ENCODE results near the gene TANC1.

Gene TANC1

DNA sequence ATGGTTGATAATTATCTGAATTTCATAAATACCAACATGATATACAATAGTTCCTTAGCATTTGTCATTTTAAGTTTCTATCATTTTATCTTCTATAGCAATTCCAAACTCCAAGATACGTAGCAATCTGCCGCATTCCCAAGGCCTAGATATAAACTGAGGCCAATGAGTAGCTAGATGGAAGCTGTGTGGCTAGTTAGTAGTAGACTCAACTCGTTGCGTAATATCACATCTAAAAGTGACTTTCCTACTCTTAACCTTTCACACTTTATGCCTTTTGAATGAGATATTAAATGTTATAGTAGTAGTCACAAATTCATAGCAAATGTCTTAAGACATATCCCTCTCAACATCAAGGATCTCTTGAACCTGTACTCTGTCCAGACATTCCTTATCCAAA lies 284.5 kb downstream of the TANC1 start:
- no peaks in the 10 kb centered on the region for H3K27me3 ChIP-seq (ENCODE audit: insufficient read depth, low read length, poor library complexity, severe bottlenecking)
- H3K9ac ChIP-seq (ENCODE audit: low read depth, low read length, poor library complexity, severe bottlenecking) = no peak overlapping the region
- H3K9me3 ChIP-seq (ENCODE audit: insufficient read depth, low read depth, low read length) = no peaks in the 10 kb centered on the region

DNA sequence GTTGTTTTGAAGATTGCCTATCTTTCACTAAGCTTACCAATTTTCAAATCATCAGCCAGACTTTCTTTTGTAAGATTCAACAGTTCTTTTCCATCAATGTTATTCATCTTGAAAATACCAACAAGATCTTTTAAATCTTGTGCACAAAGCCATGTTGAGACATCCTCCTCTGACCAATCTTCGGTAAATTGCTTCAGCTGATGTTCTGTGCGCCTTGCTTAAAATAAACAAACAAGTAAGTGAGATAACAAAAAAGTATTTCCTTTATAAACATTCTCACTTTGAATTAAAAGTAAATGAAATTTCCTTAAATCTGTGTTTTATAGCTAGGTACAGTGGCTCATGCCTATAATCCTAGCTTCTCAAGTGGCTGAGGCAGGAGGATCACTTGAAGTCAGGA lies 287.7 kb downstream of the TANC1 start:
- Histone ChIP-seq H3K27me3 (ENCODE audit: insufficient read depth, low read length, poor library complexity, severe bottlenecking) (no peaks in the 10 kb centered on the region), H4K20me1 (ENCODE audit: insufficient read depth, low read length, poor library complexity, severe bottlenecking) (no peaks in the 10 kb centered on the region)

More for the DNA sequence above, 284.5 kb downstream of the TANC1 start:
- Histone ChIP-seq H3K9me2 (replicated peaks; ENCODE audit: low read depth, low read length) (no peaks in the 10 kb centered on the region), H3K79me2 (ENCODE audit: insufficient read depth, low read length) (no peaks in the 10 kb centered on the region), H3K4me3 (ENCODE audit: low read length, poor library complexity, severe bottlenecking) (no peak overlapping the region), H2AFZ (ENCODE audit: low read length) (no peak overlapping the region), H3K36me3 (ENCODE audit: insufficient read depth, low read length) (peaks cover 26% of the 10 kb centered on the region), H3K4me2 (ENCODE audit: low read depth, low read length, poor library complexity, severe bottlenecking) (no peak overlapping the region), H4K20me1 (ENCODE audit: insufficient read depth, low read length, poor library complexity, severe bottlenecking) (no peaks in the 10 kb centered on the region), H3K4me1 (ENCODE audit: insufficient read depth, low read length, poor library complexity, severe bottlenecking) (peaks cover 26% of the 10 kb centered on the region), H3F3A (ENCODE audit: low read depth) (no peaks in the 10 kb centered on the region)
- TF ChIP-seq, protein P1, sequence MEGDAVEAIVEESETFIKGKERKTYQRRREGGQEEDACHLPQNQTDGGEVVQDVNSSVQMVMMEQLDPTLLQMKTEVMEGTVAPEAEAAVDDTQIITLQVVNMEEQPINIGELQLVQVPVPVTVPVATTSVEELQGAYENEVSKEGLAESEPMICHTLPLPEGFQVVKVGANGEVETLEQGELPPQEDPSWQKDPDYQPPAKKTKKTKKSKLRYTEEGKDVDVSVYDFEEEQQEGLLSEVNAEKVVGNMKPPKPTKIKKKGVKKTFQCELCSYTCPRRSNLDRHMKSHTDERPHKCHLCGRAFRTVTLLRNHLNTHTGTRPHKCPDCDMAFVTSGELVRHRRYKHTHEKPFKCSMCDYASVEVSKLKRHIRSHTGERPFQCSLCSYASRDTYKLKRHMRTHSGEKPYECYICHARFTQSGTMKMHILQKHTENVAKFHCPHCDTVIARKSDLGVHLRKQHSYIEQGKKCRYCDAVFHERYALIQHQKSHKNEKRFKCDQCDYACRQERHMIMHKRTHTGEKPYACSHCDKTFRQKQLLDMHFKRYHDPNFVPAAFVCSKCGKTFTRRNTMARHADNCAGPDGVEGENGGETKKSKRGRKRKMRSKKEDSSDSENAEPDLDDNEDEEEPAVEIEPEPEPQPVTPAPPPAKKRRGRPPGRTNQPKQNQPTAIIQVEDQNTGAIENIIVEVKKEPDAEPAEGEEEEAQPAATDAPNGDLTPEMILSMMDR (conservative IDR thresholded peaks at IDR 0.05; ENCODE audit: low read length) = no peak
- TF ChIP-seq EZH2phosphoT487 (IDR thresholded peaks at IDR 0.05; ENCODE audit: borderline replicate concordance) = no peak

DNA sequence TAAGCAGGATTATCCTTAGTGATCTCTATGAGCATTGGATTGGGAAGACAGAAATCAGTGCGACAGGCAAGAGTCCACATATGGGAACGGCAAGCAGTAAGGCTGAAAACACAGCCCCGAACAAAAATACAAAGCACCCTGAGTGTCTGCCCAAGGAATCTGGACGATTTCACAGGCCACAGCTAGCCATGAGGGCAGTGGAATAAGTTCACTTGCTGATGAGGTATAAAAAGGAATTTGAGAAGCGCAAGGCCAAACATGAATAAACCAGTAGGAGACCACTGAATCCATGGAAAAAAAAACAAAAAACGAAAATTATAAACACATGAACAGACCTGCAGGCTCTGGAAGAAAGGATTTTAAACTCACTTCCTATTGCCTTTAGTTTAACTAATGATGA lies 293.8 kb downstream of the TANC1 start:
- no peaks in the 10 kb centered on the region for H4K20me1 ChIP-seq (ENCODE audit: insufficient read depth, low read length, poor library complexity, severe bottlenecking)
- no peak overlapping the region for H3K4me2 ChIP-seq (ENCODE audit: low read depth, low read length, poor library complexity, severe bottlenecking)
- no peaks in the 10 kb centered on the region for H3K9me3 ChIP-seq (ENCODE audit: insufficient read depth, low read depth, low read length)
- peaks cover 21% of the 10 kb centered on the region; the same call in 1 of the 2 replicates for H3K36me3 ChIP-seq (ENCODE audit: insufficient read depth, low read length)
- no peaks in the 10 kb centered on the region for H3K27me3 ChIP-seq (ENCODE audit: insufficient read depth, low read length, poor library complexity, severe bottlenecking)
- no peak overlapping the region for H3K9ac ChIP-seq (ENCODE audit: low read depth, low read length, poor library complexity, severe bottlenecking)
- H3K9me2 ChIP-seq (replicated peaks; ENCODE audit: low read depth, low read length) = no peaks in the 10 kb centered on the region
- H3K79me2 ChIP-seq (ENCODE audit: insufficient read depth, low read length) = no peaks in the 10 kb centered on the region; the same call in none of the 2 replicates
- no peak overlapping the region for H3K4me3 ChIP-seq (ENCODE audit: low read length, poor library complexity, severe bottlenecking)
- no peaks in the 10 kb centered on the region for H3F3A ChIP-seq (ENCODE audit: low read depth)
- H3K4me1 ChIP-seq (ENCODE audit: insufficient read depth, low read length, poor library complexity, severe bottlenecking) = peaks cover 7% of the 10 kb centered on the region
- no peak overlapping the region for H2AFZ ChIP-seq (ENCODE audit: low read length)
- TF ChIP-seq EZH2phosphoT487 (IDR thresholded peaks at IDR 0.05; ENCODE audit: borderline replicate concordance) = no peak
- TF ChIP-seq, protein P1 (conservative IDR thresholded peaks at IDR 0.05; ENCODE audit: low read length) = no peak

More for the DNA sequence above, 287.7 kb downstream of the TANC1 start:
- H3K9me3 ChIP-seq (ENCODE audit: insufficient read depth, low read depth, low read length) = no peaks in the 10 kb centered on the region
- H3K36me3 ChIP-seq (ENCODE audit: insufficient read depth, low read length) = peaks cover 37% of the 10 kb centered on the region
- H3K9ac ChIP-seq (ENCODE audit: low read depth, low read length, poor library complexity, severe bottlenecking) = no peak overlapping the region
- H3K79me2 ChIP-seq (ENCODE audit: insufficient read depth, low read length) = no peaks in the 10 kb centered on the region; the same call in 1 of the 2 replicates
- H3F3A ChIP-seq (ENCODE audit: low read depth) = no peaks in the 10 kb centered on the region
- H3K9me2 ChIP-seq (replicated peaks; ENCODE audit: low read depth, low read length) = no peaks in the 10 kb centered on the region
- no peak overlapping the region for H2AFZ ChIP-seq (ENCODE audit: low read length)
- no peaks in the 10 kb centered on the region for H3K4me1 ChIP-seq (ENCODE audit: insufficient read depth, low read length, poor library complexity, severe bottlenecking)
- no peak overlapping the region for H3K4me2 ChIP-seq (ENCODE audit: low read depth, low read length, poor library complexity, severe bottlenecking)
- no peak for TF ChIP-seq EZH2phosphoT487 (IDR thresholded peaks at IDR 0.05; ENCODE audit: borderline replicate concordance)
- TF ChIP-seq, protein P1 (conservative IDR thresholded peaks at IDR 0.05; ENCODE audit: low read length) = no peak
- H3K4me3 ChIP-seq (ENCODE audit: low read length, poor library complexity, severe bottlenecking) = no peak overlapping the region
